ENCODE data around the gene MIDN.

MIDN gene

GRCh38 chr19:1275976-1276627 lies 27.7 kb downstream of the MIDN start (continued):
- TF ChIP-seq ZNF692 (tag by site-specific recombination; IDR thresholded peaks at IDR 0.05), result peak; percentile 99
- no peak for TF ChIP-seq ZNF529 (tag by site-specific recombination; IDR thresholded peaks at IDR 0.05; ENCODE audit: insufficient replicate concordance)
- no peak for TF ChIP-seq REST (tag by site-specific recombination; IDR thresholded peaks at IDR 0.05)
- peak; percentile 95 for TF ChIP-seq PATZ1 (tag by site-specific recombination; IDR thresholded peaks at IDR 0.05)
- TF ChIP-seq SETDB1 (IDR thresholded peaks at IDR 0.05; ENCODE audit: insufficient read length, low read length), result no peak
- TF ChIP-seq ZNF223 (tag by site-specific recombination; IDR thresholded peaks at IDR 0.05), result no peak
- TF ChIP-seq ZNF549 (tag by site-specific recombination; IDR thresholded peaks at IDR 0.05), result no peak
- TF ChIP-seq TCF7L2 (IDR thresholded peaks at IDR 0.05; ENCODE audit: borderline replicate concordance, low read depth, low read length), result no peak
- TF ChIP-seq PRDM2 (tag by site-specific recombination; IDR thresholded peaks at IDR 0.05; ENCODE audit: borderline replicate concordance), result no peak
- TF ChIP-seq ZNF394 (tag by site-specific recombination; IDR thresholded peaks at IDR 0.05; ENCODE audit: borderline replicate concordance), result peak; percentile 29; the same call in 1 of the 2 replicates
- no peak for TF ChIP-seq ZNF10 (tag by site-specific recombination; IDR thresholded peaks at IDR 0.05)
- peak; percentile 68 for TF ChIP-seq SP7 (tag by site-specific recombination; IDR thresholded peaks at IDR 0.05)
- no peak for TF ChIP-seq ZNF701 (tag by site-specific recombination; IDR thresholded peaks at IDR 0.05)
- no peak for TF ChIP-seq ZNF184 (tag by site-specific recombination; IDR thresholded peaks at IDR 0.05)
- TF ChIP-seq ZNF521 (tag by site-specific recombination; IDR thresholded peaks at IDR 0.05), result no peak
- TF ChIP-seq PRDM10 (tag by site-specific recombination; IDR thresholded peaks at IDR 0.05), result peak; percentile 30; the same call in 1 of the 2 replicates
- TF ChIP-seq KLF8 (tag by site-specific recombination; IDR thresholded peaks at IDR 0.05), result peak; percentile 96; the same call in 1 of the 2 replicates
- no peak for TF ChIP-seq ZNF555 (tag by site-specific recombination; conservative IDR thresholded peaks at IDR 0.05)
- TF ChIP-seq ZNF274 (IDR thresholded peaks at IDR 0.05; ENCODE audit: low read length), result no peak
- TF ChIP-seq ZNF274 (tag by site-specific recombination; IDR thresholded peaks at IDR 0.05; ENCODE audit: borderline replicate concordance), result no peak
- no peak for TF ChIP-seq ZNF664 (tag by site-specific recombination; IDR thresholded peaks at IDR 0.05)
- no peak for TF ChIP-seq ZNF768 (tag by site-specific recombination; IDR thresholded peaks at IDR 0.05)
- TF ChIP-seq ZNF670 (tag by site-specific recombination; IDR thresholded peaks at IDR 0.05; ENCODE audit: low read depth), result no peak
